Liver (tissue), 9 donors: Measurements from ENCODE around the gene RALGAPB. TPM values are rescaled to one million over a fixed set of nuclear protein-coding genes. Genes with fewer than 3 reads are reported as not detected.

Experiments used
- DNase-seq: peaks from one replicate; pipeline ENCODE4 v3.0.0-alpha.2; 2017; ENCODE audit warnings: low spot score
- H3K27ac ChIP-seq, 2 donors: one replicate each; pipeline ENCODE4 v1.7.0; 2013; ENCODE audit warnings: inconsistent platforms in 2 of 2, low read length in 2 of 2, control low read depth in 1 of 2, low read depth in 1 of 2, mild to moderate bottlenecking in 1 of 2
- H3K27me3 ChIP-seq, 4 donors: one replicate each; pipeline versions ENCODE4 v1.6.1 to v1.7.0; 2013; ENCODE audit warnings: low read length in 3 of 4, inconsistent platforms in 1 of 4, mild to moderate bottlenecking in 1 of 4, moderate library complexity in 1 of 4; ENCODE audit not compliant: control insufficient read depth in 4 of 4, insufficient read depth in 4 of 4
- H3K36me3 ChIP-seq, 4 donors: one replicate each; pipeline versions ENCODE4 v1.6.1 to v1.7.0; 2013; ENCODE audit warnings: low read length in 3 of 4, mild to moderate bottlenecking in 3 of 4, low read depth in 1 of 4, moderate library complexity in 1 of 4; ENCODE audit not compliant: control insufficient read depth in 4 of 4, insufficient read depth in 3 of 4
- H3K4me1 ChIP-seq, 4 donors: one replicate each; pipeline versions ENCODE4 v1.6.1 to v1.7.0; 2013; ENCODE audit warnings: low read length in 3 of 4, mild to moderate bottlenecking in 3 of 4, moderate library complexity in 1 of 4; ENCODE audit not compliant: control insufficient read depth in 4 of 4, insufficient read depth in 4 of 4
- H3K4me3 ChIP-seq, 3 donors: one replicate each; pipeline versions ENCODE4 v1.6.1 to v1.7.0; 2013; ENCODE audit warnings: low read length in 3 of 3, control low read depth in 1 of 3, low read depth in 1 of 3, mild to moderate bottlenecking in 1 of 3
- H3K9ac ChIP-seq, 2 donors: one replicate each; pipeline ENCODE4 v1.7.0; 2013; ENCODE audit warnings: low read length in 2 of 2, mild to moderate bottlenecking in 2 of 2, moderate library complexity in 2 of 2, control low read depth in 1 of 2, low read depth in 1 of 2
- H3K9me3 ChIP-seq, 4 donors: one replicate each; pipeline versions ENCODE4 v1.6.1 to v1.7.0; 2013; ENCODE audit warnings: low read length in 3 of 4; ENCODE audit not compliant: control insufficient read depth in 4 of 4
- FOXA1 ChIP-seq: IDR thresholded peaks from 2 replicates; pipeline ENCODE4 v1.6.1; 2016; ENCODE audit warnings: antibody characterized with exemption
- FOXA2 ChIP-seq: IDR thresholded peaks from 2 replicates; pipeline ENCODE4 v1.6.1; 2016; ENCODE audit warnings: antibody characterized with exemption
- GABPA ChIP-seq, 2 donors: IDR thresholded peaks in 1 of 2; conservative IDR thresholded peaks in 1 of 2; 2 replicates each; pipeline ENCODE4 v1.6.1; 2016; ENCODE audit warnings: antibody characterized with exemption in 2 of 2, mild to moderate bottlenecking in 1 of 2, moderate library complexity in 1 of 2
- HNF4A ChIP-seq, 2 donors: conservative IDR thresholded peaks; 2 replicates each; pipeline ENCODE4 v1.6.1; 2016; ENCODE audit warnings: antibody characterized with exemption in 2 of 2, mild to moderate bottlenecking in 2 of 2
- HNF4G ChIP-seq: IDR thresholded peaks from 2 replicates; pipeline ENCODE4 v1.6.1; 2016; ENCODE audit warnings: antibody characterized with exemption
- JUND ChIP-seq, 2 donors: IDR thresholded peaks; 2 replicates each; pipeline ENCODE4 v1.6.1; 2016; ENCODE audit warnings: antibody characterized with exemption in 2 of 2
- NR2F2 ChIP-seq: IDR thresholded peaks from 2 replicates; pipeline ENCODE4 v1.6.1; 2016; ENCODE audit warnings: antibody characterized with exemption
- RXRA ChIP-seq, 2 donors: IDR thresholded peaks; 2 replicates each; pipeline ENCODE4 v1.6.1; 2017 to 2018; ENCODE audit warnings: antibody characterized with exemption in 2 of 2, mild to moderate bottlenecking in 1 of 2
- SP1 ChIP-seq: IDR thresholded peaks from 2 replicates; pipeline ENCODE4 v1.6.1; 2018; ENCODE audit warnings: antibody characterized with exemption, mild to moderate bottlenecking
- WGBS: extraction: QIAGEN DNeasy Blood & Tissue Kit; methylation state at CpG from one replicate; pipeline ENCODE4 v1.1.7; 2013; 5-methylcytosine and 5-hydroxymethylcytosine counted together
- polyA plus RNA-seq, 2 donors: library from polyadenylated mRNA; stranded (reverse) in 1 of 2; unstranded in 1 of 2; fragments of 200-250 nt in 1 of 2; fragments of >200 nt in 1 of 2; fragmentation: Nextera tagmentation in 1 of 2; extraction: Ambion mirVana in 1 of 2; gene quantifications; one replicate each; pipeline versions ENCODE4 v1.2.1 to v1.2.3, GENCODE V29; 2013 to 2015
- total RNA-seq, 2 donors: library from RNA; depleted of rRNA; stranded (reverse); fragments of >200 nt; gene quantifications; one replicate each; pipeline ENCODE4 v1.2.3, GENCODE V29; 2014
- TF ChIP-seq, protein P1 (sequence below): IDR thresholded peaks from 2 replicates; pipeline ENCODE4 v1.6.1; 2016; ENCODE audit warnings: antibody characterized with exemption
- TF ChIP-seq, protein P2 (sequence below): IDR thresholded peaks from 2 replicates; pipeline ENCODE4 v1.6.1; 2016; ENCODE audit warnings: antibody characterized with exemption
- TF ChIP-seq, protein P3 (sequence below): IDR thresholded peaks from 2 replicates; pipeline ENCODE4 v1.6.1; 2016; ENCODE audit warnings: antibody characterized with exemption, mild to moderate bottlenecking
- TF ChIP-seq, protein P4 (sequence below): IDR thresholded peaks from 2 replicates; pipeline ENCODE4 v1.6.1; 2016; ENCODE audit warnings: antibody characterized with exemption
- donor health status: healthy.
- donor health status: healthy.
- donor health status: healthy.
- donor health status: healthy.
- donor health status: healthy.

Gene RALGAPB
- total and polyA plus RNA-seq, 4 donors: 4.3 to 19.7 (median 9.5) TPM

- TF ChIP-seq, protein P1, sequence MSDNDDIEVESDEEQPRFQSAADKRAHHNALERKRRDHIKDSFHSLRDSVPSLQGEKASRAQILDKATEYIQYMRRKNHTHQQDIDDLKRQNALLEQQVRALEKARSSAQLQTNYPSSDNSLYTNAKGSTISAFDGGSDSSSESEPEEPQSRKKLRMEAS: no peak
- TF ChIP-seq HNF4A (conservative IDR thresholded peaks at IDR 0.05): no peak
- TF ChIP-seq JUND (IDR thresholded peaks at IDR 0.05): no peak
- no peak for TF ChIP-seq HNF4G
- no peak for TF ChIP-seq GABPA (IDR thresholded peaks at IDR 0.05 in 1 of 2, conservative IDR thresholded peaks at IDR 0.05 in 1 of 2)
- no peak for TF ChIP-seq NR2F2
- TF ChIP-seq RXRA (IDR thresholded peaks at IDR 0.05): no peak
- no peak for TF ChIP-seq FOXA1
- TF ChIP-seq, protein P2, sequence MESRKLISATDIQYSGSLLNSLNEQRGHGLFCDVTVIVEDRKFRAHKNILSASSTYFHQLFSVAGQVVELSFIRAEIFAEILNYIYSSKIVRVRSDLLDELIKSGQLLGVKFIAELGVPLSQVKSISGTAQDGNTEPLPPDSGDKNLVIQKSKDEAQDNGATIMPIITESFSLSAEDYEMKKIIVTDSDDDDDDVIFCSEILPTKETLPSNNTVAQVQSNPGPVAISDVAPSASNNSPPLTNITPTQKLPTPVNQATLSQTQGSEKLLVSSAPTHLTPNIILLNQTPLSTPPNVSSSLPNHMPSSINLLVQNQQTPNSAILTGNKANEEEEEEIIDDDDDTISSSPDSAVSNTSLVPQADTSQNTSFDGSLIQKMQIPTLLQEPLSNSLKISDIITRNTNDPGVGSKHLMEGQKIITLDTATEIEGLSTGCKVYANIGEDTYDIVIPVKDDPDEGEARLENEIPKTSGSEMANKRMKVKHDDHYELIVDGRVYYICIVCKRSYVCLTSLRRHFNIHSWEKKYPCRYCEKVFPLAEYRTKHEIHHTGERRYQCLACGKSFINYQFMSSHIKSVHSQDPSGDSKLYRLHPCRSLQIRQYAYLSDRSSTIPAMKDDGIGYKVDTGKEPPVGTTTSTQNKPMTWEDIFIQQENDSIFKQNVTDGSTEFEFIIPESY: no peak
- TF ChIP-seq, protein P3, sequence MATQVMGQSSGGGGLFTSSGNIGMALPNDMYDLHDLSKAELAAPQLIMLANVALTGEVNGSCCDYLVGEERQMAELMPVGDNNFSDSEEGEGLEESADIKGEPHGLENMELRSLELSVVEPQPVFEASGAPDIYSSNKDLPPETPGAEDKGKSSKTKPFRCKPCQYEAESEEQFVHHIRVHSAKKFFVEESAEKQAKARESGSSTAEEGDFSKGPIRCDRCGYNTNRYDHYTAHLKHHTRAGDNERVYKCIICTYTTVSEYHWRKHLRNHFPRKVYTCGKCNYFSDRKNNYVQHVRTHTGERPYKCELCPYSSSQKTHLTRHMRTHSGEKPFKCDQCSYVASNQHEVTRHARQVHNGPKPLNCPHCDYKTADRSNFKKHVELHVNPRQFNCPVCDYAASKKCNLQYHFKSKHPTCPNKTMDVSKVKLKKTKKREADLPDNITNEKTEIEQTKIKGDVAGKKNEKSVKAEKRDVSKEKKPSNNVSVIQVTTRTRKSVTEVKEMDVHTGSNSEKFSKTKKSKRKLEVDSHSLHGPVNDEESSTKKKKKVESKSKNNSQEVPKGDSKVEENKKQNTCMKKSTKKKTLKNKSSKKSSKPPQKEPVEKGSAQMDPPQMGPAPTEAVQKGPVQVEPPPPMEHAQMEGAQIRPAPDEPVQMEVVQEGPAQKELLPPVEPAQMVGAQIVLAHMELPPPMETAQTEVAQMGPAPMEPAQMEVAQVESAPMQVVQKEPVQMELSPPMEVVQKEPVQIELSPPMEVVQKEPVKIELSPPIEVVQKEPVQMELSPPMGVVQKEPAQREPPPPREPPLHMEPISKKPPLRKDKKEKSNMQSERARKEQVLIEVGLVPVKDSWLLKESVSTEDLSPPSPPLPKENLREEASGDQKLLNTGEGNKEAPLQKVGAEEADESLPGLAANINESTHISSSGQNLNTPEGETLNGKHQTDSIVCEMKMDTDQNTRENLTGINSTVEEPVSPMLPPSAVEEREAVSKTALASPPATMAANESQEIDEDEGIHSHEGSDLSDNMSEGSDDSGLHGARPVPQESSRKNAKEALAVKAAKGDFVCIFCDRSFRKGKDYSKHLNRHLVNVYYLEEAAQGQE: no peak
- peaks cover 6 to 47% (median 22%) of the 10 kb centered on the region in 4 donors for H3K36me3 ChIP-seq
- no peak overlapping the region for H3K4me3 ChIP-seq
- WGBS: 98% methylated on average over 6 of the region's 6 CpGs
- no peaks in the 10 kb centered on the region for H3K4me1 ChIP-seq
- no peaks in the 10 kb centered on the region for H3K9me3 ChIP-seq
- H3K27ac ChIP-seq: no peak overlapping the region
- H3K9ac ChIP-seq: no peak overlapping the region
- no peaks in the 10 kb centered on the region for H3K27me3 ChIP-seq
- DNase-seq: no peak
These were observed 91.3 kb downstream of the RALGAPB start for GRCh38 chr20:38563802-38564431.

- WGBS: 90% methylated on average over 1 of the region's 1 CpG
- H3K4me1 ChIP-seq: no peaks in the 10 kb centered on the region
- no peak for DNase-seq
- H3K27ac ChIP-seq: no peak overlapping the region
- peaks cover 4 to 47% (median 20%) of the 10 kb centered on the region in 4 donors for H3K36me3 ChIP-seq
- H3K27me3 ChIP-seq: no peaks in the 10 kb centered on the region
- TF ChIP-seq, protein P4, sequence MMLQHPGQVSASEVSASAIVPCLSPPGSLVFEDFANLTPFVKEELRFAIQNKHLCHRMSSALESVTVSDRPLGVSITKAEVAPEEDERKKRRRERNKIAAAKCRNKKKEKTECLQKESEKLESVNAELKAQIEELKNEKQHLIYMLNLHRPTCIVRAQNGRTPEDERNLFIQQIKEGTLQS: no peak
- no peak for TF ChIP-seq HNF4G
- TF ChIP-seq, protein P2: no peak
- TF ChIP-seq FOXA2: no peak
- no peak for TF ChIP-seq NR2F2
- no peak for TF ChIP-seq SP1
- H3K9me3 ChIP-seq: no peaks in the 10 kb centered on the region
- no peak overlapping the region for H3K9ac ChIP-seq
- no peak overlapping the region for H3K4me3 ChIP-seq
These were observed 92.0 kb downstream of the RALGAPB start for GRCh38 chr20:38564680-38565079.
